Activated CD8-positive, alpha-beta T cell treated with anti-CD3 and anti-CD28 coated beads for 36 hours (primary cell): ENCODE results near the gene MYH7B. TPM values are rescaled to one million over a fixed set of nuclear protein-coding genes. Genes with fewer than 3 reads are reported as not detected.
A peak's percentile ranks its signal among the peaks of the same experiment; 100 is the strongest.

Source experiments
- ATAC-seq: fragments of 200-7000 bp; cut with Tn5 transposase; one replicate; pipeline ENCODE4 v1.10.0; 2021; ENCODE audit warnings: mild to moderate bottlenecking, moderate library complexity
- CTCF ChIA-PET: fragments of 350-600 bp; sonication (Branson Sonifier 250); formaldehyde crosslinking; loops from one replicate; lab custom pipeline; 2021; ENCODE audit warnings: antibody characterized with exemption; lab: Charles Lee
- POLR2A ChIA-PET: fragments of 350-600 bp; sonication (Branson Sonifier 250); formaldehyde crosslinking; loops from one replicate; lab custom pipeline; 2021; ENCODE audit warnings: antibody characterized with exemption; lab: Charles Lee
- DNase-seq: peaks from one replicate; pipeline ENCODE4 v3.0.0-alpha.2; 2020
- H3K27ac Mint-ChIP-seq: one replicate; pipeline ENCODE4 v1.8.0; 2021; ENCODE audit warnings: mild to moderate bottlenecking, mixed read lengths
- H3K27me3 Mint-ChIP-seq: one replicate; pipeline ENCODE4 v1.8.0; 2021; ENCODE audit warnings: mixed read lengths
- H3K36me3 Mint-ChIP-seq: one replicate; pipeline ENCODE4 v1.8.0; 2021; ENCODE audit warnings: low read depth, mixed read lengths
- H3K4me1 Mint-ChIP-seq: one replicate; pipeline ENCODE4 v1.8.0; 2021; ENCODE audit warnings: low read depth, mixed read lengths
- H3K4me3 Mint-ChIP-seq: one replicate; pipeline ENCODE4 v1.8.0; 2021; ENCODE audit warnings: mild to moderate bottlenecking, moderate library complexity, mixed read lengths
- H3K9me3 Mint-ChIP-seq: one replicate; pipeline ENCODE4 v1.8.0; 2021; ENCODE audit warnings: mixed read lengths
- CTCF ChIP-seq: fragments of 200-600 bp; IDR thresholded peaks from one replicate; pipeline ENCODE4 v1.8.0; 2022; ENCODE audit warnings: antibody characterized with exemption, mild to moderate bottlenecking
- intact Hi-C: fragments of 100-400 bp; cut with micrococcal nuclease; formaldehyde crosslinking; loops from one replicate; pipeline ENCODE4 v1.10.0; 2022
- total RNA-seq, 2 experiments: library from RNA; stranded (reverse); gene quantifications; one replicate each; pipeline ENCODE4 v1.2.3, GENCODE V29; 2021

The MYH7B gene
- total RNA-seq, 2 experiments from 2014 or later = 0.22 to 0.38 TPM

- H3K4me1 Mint-ChIP-seq = peaks cover 14% of the 10 kb centered on the region
- H3K27me3 Mint-ChIP-seq = no peaks in the 10 kb centered on the region
- DNase-seq (no peak), ATAC-seq (no peak)
- H3K36me3 Mint-ChIP-seq = peaks cover 21% of the 10 kb centered on the region
- H3K9me3 Mint-ChIP-seq = no peaks in the 10 kb centered on the region
- H3K4me3 Mint-ChIP-seq = no peak overlapping the region
- ChIA-PET CTCF (interaction anchor here (1.1 kb wide), 1 partner anchor 75 kb away, joined by 3 read pairs; no protein-coding TSS in a partner anchor), POLR2A (interaction anchor here (0.7 kb wide), 1 partner anchor 912 kb away, joined by 3 read pairs; no protein-coding TSS in a partner anchor)
- no peak for TF ChIP-seq CTCF
- intact Hi-C loops = no loop called here
- H3K27ac Mint-ChIP-seq = no peak overlapping the region
These were observed 6.5 kb upstream of the MYH7B start for GRCh38 chr20:34949120-34949519.

GRCh38 chr20:34951252-34951651 lies 4.4 kb upstream of the MYH7B start:
- no peak overlapping the region for H3K27ac Mint-ChIP-seq
- ATAC-seq (no peak), DNase-seq (no peak)
- TF ChIP-seq CTCF = no peak
- intact Hi-C loops = no loop called here
- CTCF ChIA-PET = interaction anchor here (1.1 to 2.1 kb wide), 3 partner anchors 77 to 127 kb away, joined by 3 to 12 read pairs (median 4); partner anchors contain the start of gene GGT7
- no peaks in the 10 kb centered on the region for H3K27me3 Mint-ChIP-seq
- POLR2A ChIA-PET = interaction anchor here (1.0 to 1.9 kb wide), 2 partner anchors 9 to 15 kb away, joined by 3 to 5 read pairs; no protein-coding TSS in a partner anchor
- H3K9me3 Mint-ChIP-seq = no peaks in the 10 kb centered on the region
- H3K36me3 Mint-ChIP-seq = peaks cover 16% of the 10 kb centered on the region
- H3K4me1 Mint-ChIP-seq = peaks cover 23% of the 10 kb centered on the region
- no peak overlapping the region for H3K4me3 Mint-ChIP-seq

- Mint-ChIP-seq H3K36me3 (peaks cover 16% of the 10 kb centered on the region), H3K4me3 (no peak overlapping the region), H3K27me3 (no peaks in the 10 kb centered on the region), H3K4me1 (peaks cover 26% of the 10 kb centered on the region), H3K9me3 (no peaks in the 10 kb centered on the region), H3K27ac (no peak overlapping the region)
- intact Hi-C loops = no loop called here
- no peak for ATAC-seq
- CTCF ChIA-PET = interaction anchor here (1.1 to 2.1 kb wide), 3 partner anchors 77 to 127 kb away, joined by 3 to 12 read pairs (median 4); partner anchors contain the start of gene GGT7
- POLR2A ChIA-PET = interaction anchor here (1.0 to 1.9 kb wide), 2 partner anchors 9 to 15 kb away, joined by 3 to 5 read pairs; no protein-coding TSS in a partner anchor
- no peak for TF ChIP-seq CTCF
- no peak for DNase-seq
These were observed 4.0 kb upstream of the MYH7B start for GRCh38 chr20:34951652-34952051.

- DNase-seq = no peak
- no peak overlapping the region for H3K27ac Mint-ChIP-seq
- peaks cover 16% of the 10 kb centered on the region for H3K36me3 Mint-ChIP-seq
- peaks cover 26% of the 10 kb centered on the region for H3K4me1 Mint-ChIP-seq
- intact Hi-C loops = no loop called here
- H3K9me3 Mint-ChIP-seq = no peaks in the 10 kb centered on the region
- ChIA-PET CTCF (interaction anchor here (1.7 to 2.1 kb wide), 2 partner anchors 78 to 80 kb away, joined by 4 to 12 read pairs; partner anchors contain the start of gene GGT7), POLR2A (no interaction called here)
- no peaks in the 10 kb centered on the region for H3K27me3 Mint-ChIP-seq
- no peak for TF ChIP-seq CTCF
- H3K4me3 Mint-ChIP-seq = no peak overlapping the region
- no peak for ATAC-seq
These were observed 3.0 kb upstream of the MYH7B start for GRCh38 chr20:34952671-34953070.

- POLR2A ChIA-PET = no interaction called here
- no peak for ATAC-seq
These were observed 1.7 kb upstream of the MYH7B start for GRCh38 chr20:34953960-34954359.

More at GRCh38 chr20:34953960-34954359, 1.7 kb upstream of the MYH7B start:
- TF ChIP-seq CTCF = no peak
- intact Hi-C loops = no loop called here
- peak overlapping the region; percentile 39 for H3K4me3 Mint-ChIP-seq
- H3K27ac Mint-ChIP-seq = no peak overlapping the region
- H3K36me3 Mint-ChIP-seq = peaks cover 13% of the 10 kb centered on the region
- no peak for DNase-seq
- CTCF ChIA-PET = interaction anchor here (6.5 kb wide), 1 partner anchor 80 kb away, joined by 94 read pairs; the partner anchor contains the start of genes ACSS2 and GGT7
- no peaks in the 10 kb centered on the region for H3K27me3 Mint-ChIP-seq
- H3K4me1 Mint-ChIP-seq = peaks cover 26% of the 10 kb centered on the region
- no peaks in the 10 kb centered on the region for H3K9me3 Mint-ChIP-seq
